Fibroblast of lung (primary cell): Measurements from ENCODE around the gene CTNNAL1.

Experiments
- EZH2 ChIP-seq: IDR thresholded peaks from 2 replicates; pipeline ENCODE4 v1.5.1; 2012; ENCODE audit warnings: low read length, control low read depth, mild to moderate bottlenecking; ENCODE audit errors: missing control alignments
- TF ChIP-seq, protein P1 (sequence below), 2 donors: IDR thresholded peaks in 1 of 2; conservative IDR thresholded peaks in 1 of 2; 1 replicate in 1 of 2; 2 replicates in 1 of 2; pipeline ENCODE4 v1.5.1; 2011 to 2012; ENCODE audit warnings: low read length in 2 of 2, control low read depth in 1 of 2, inconsistent platforms in 1 of 2, low read depth in 1 of 2, mild to moderate bottlenecking in 1 of 2

DNA sequence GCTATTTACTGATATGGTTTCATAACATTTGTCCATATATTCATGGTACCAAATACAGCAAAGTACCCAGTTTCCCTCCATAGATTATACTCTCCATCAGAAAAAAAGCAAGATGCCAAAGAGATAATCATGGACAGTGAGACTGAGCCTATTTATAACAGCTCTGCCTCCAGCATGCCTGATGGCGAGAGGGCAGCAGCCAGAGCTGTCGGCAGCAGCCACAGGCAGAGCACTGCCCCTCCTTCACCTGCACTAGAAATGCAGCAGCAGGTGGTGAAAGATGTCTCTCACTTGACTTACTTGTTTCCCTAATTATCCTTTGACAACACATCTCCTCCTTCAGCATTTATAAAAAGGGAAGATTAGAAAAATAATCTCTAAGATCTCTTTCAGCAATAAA is 32.4 kb downstream of the CTNNAL1 start:
- TF ChIP-seq, protein P1, sequence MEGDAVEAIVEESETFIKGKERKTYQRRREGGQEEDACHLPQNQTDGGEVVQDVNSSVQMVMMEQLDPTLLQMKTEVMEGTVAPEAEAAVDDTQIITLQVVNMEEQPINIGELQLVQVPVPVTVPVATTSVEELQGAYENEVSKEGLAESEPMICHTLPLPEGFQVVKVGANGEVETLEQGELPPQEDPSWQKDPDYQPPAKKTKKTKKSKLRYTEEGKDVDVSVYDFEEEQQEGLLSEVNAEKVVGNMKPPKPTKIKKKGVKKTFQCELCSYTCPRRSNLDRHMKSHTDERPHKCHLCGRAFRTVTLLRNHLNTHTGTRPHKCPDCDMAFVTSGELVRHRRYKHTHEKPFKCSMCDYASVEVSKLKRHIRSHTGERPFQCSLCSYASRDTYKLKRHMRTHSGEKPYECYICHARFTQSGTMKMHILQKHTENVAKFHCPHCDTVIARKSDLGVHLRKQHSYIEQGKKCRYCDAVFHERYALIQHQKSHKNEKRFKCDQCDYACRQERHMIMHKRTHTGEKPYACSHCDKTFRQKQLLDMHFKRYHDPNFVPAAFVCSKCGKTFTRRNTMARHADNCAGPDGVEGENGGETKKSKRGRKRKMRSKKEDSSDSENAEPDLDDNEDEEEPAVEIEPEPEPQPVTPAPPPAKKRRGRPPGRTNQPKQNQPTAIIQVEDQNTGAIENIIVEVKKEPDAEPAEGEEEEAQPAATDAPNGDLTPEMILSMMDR (conservative IDR thresholded peaks at IDR 0.05 in 1 of 2, IDR thresholded peaks at IDR 0.05 in 1 of 2; ENCODE audit: low read depth in 1 of 2, low read length in 2 of 2): no peak
- TF ChIP-seq EZH2: no peak
